OCI-LY3 (cell line): ENCODE results near the gene PRR14.

ENCODE experiments used
- EZH2phosphoT487 ChIP-seq: fragments of 200-600 bp; shearing (Covaris generic); IDR thresholded peaks from 2 replicates; pipeline ENCODE4 v1.6.1; 2018; ENCODE audit warnings: antibody characterized with exemption, mixed run types, low read depth
- TF ChIP-seq, protein P1 (sequence below): fragments of 200-600, 300-600 bp; sonication (generic); IDR thresholded peaks from 2 replicates; pipeline ENCODE4 v1.5.1; 2014; ENCODE audit warnings: antibody characterized with exemption, low read length, low read depth

GRCh38 chr16:30601966-30602365 is 48.8 kb upstream of the PRR14 start:
- TF ChIP-seq, protein P1, sequence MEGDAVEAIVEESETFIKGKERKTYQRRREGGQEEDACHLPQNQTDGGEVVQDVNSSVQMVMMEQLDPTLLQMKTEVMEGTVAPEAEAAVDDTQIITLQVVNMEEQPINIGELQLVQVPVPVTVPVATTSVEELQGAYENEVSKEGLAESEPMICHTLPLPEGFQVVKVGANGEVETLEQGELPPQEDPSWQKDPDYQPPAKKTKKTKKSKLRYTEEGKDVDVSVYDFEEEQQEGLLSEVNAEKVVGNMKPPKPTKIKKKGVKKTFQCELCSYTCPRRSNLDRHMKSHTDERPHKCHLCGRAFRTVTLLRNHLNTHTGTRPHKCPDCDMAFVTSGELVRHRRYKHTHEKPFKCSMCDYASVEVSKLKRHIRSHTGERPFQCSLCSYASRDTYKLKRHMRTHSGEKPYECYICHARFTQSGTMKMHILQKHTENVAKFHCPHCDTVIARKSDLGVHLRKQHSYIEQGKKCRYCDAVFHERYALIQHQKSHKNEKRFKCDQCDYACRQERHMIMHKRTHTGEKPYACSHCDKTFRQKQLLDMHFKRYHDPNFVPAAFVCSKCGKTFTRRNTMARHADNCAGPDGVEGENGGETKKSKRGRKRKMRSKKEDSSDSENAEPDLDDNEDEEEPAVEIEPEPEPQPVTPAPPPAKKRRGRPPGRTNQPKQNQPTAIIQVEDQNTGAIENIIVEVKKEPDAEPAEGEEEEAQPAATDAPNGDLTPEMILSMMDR = no peak
- no peak for TF ChIP-seq EZH2phosphoT487
